Mesothelial cell of epicardium (in vitro differentiated cells): Measurements from ENCODE around the gene AGTRAP. TPM values are rescaled to one million over a fixed set of nuclear protein-coding genes. Genes with fewer than 3 reads are reported as not detected.
A peak's percentile ranks its signal among the peaks of the same experiment; 100 is the strongest.

Experiments
- DNase-seq, 2 experiments: peaks; one replicate each; pipeline ENCODE4 v3.0.0; 2021; ENCODE audit warnings: low spot score in 2 of 2; ENCODE audit not compliant: unreplicated experiment in 2 of 2
- H3K27ac Mint-ChIP-seq: 2 replicates; pipeline ENCODE4 v1.8.0; 2021; ENCODE audit warnings: mixed read lengths
- H3K27me3 Mint-ChIP-seq: 2 replicates; pipeline ENCODE4 v1.8.0; 2021; ENCODE audit warnings: low read depth, mixed read lengths
- H3K36me3 Mint-ChIP-seq: 2 replicates; pipeline ENCODE4 v1.8.0; 2021; ENCODE audit warnings: mixed read lengths
- H3K4me1 Mint-ChIP-seq: 2 replicates; pipeline ENCODE4 v1.8.0; 2021; ENCODE audit warnings: mixed read lengths
- H3K4me3 Mint-ChIP-seq: 2 replicates; pipeline ENCODE4 v1.8.0; 2021; ENCODE audit warnings: mild to moderate bottlenecking, moderate library complexity, mixed read lengths
- H3K9me3 Mint-ChIP-seq: 2 replicates; pipeline ENCODE4 v1.8.0; 2021; ENCODE audit warnings: mixed read lengths
- CTCF ChIP-seq: fragments of 200-600 bp; sonication (generic); IDR thresholded peaks from one replicate; pipeline ENCODE4 v1.5.0; 2021; ENCODE audit warnings: antibody characterized with exemption; ENCODE audit not compliant: unreplicated experiment
- total RNA-seq: library from RNA; stranded (reverse); gene quantifications from 3 replicates; pipeline ENCODE4 v1.2.1, GENCODE V29; 2021

AGTRAP gene
- total RNA-seq, 1 donor from 2014 or later = 29.0 TPM

DNA sequence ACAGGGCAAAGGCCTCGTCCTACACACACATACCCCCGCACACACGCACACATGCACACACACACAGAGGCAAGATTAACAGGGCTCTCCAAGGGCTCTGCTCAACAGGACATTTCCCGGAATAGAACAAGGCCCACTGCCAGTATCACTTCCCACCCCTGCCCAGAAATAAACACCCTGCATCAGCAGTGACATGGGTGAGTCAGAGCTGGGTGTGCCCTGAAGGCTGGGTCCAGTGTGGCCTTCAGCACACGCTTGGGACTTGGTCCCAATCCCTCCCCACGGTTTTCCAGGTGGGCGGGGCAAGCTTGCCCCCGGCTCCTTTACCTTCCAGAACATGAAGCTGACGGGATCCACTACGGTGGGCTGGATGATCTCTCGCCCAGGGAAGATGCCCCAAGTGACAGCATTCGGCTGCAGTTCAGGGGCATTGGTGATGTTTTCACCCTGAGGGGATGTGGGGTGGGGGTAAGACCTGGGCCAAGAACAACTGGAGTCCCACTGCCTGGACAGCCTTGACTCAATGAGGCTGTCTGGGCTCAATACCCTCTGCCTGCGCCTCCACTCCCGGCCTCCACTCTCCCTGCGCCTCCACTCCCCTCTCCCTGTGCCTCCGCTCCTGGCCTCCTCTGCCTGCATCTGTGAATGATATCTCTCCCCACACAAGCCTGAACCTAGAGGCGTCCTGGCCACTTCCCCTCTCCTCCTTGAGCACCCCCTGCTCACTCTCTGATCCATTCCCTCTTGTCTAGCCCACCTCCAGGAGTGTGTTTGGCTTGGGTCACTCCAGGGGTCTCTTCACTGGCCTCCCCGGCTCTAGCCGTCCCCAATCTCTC is 55.2 kb downstream of the AGTRAP start:
- Mint-ChIP-seq H3K9me3 (no peaks in the 10 kb centered on the region), H3K27ac (peak overlapping the region; percentile 82), H3K27me3 (no peaks in the 10 kb centered on the region), H3K4me3 (no peak overlapping the region), H3K36me3 (peaks cover 25% of the 10 kb centered on the region), H3K4me1 (peaks cover 29% of the 10 kb centered on the region)
- TF ChIP-seq CTCF = no peak
- no peak for DNase-seq

- no peaks in the 10 kb centered on the region for H3K27me3 Mint-ChIP-seq
- TF ChIP-seq CTCF = no peak
- peaks cover 25% of the 10 kb centered on the region for H3K36me3 Mint-ChIP-seq
- no peaks in the 10 kb centered on the region for H3K9me3 Mint-ChIP-seq
- H3K27ac Mint-ChIP-seq = peak overlapping the region; percentile 82
- H3K4me3 Mint-ChIP-seq = no peak overlapping the region
- H3K4me1 Mint-ChIP-seq = peaks cover 25% of the 10 kb centered on the region
- DNase-seq = no peak
Measured at GRCh38 chr1:11792106-11792505, 56.2 kb downstream of the AGTRAP start.

GRCh38 chr1:11793819-11794218 is 57.9 kb downstream of the AGTRAP start:
- H3K9me3 Mint-ChIP-seq = no peaks in the 10 kb centered on the region
- peaks cover 25% of the 10 kb centered on the region for H3K36me3 Mint-ChIP-seq
- H3K4me3 Mint-ChIP-seq = no peak overlapping the region
- no peak for DNase-seq
- H3K4me1 Mint-ChIP-seq = peaks cover 17% of the 10 kb centered on the region
- no peaks in the 10 kb centered on the region for H3K27me3 Mint-ChIP-seq
- no peak overlapping the region for H3K27ac Mint-ChIP-seq
- TF ChIP-seq CTCF = no peak

GRCh38 chr1:11794446-11795237 is 58.7 kb downstream of the AGTRAP start:
- H3K36me3 Mint-ChIP-seq = peaks cover 28% of the 10 kb centered on the region
- no peak overlapping the region for H3K4me3 Mint-ChIP-seq
- peaks cover 17% of the 10 kb centered on the region for H3K4me1 Mint-ChIP-seq
- no peak for TF ChIP-seq CTCF
- no peak overlapping the region for H3K27ac Mint-ChIP-seq
- no peaks in the 10 kb centered on the region for H3K9me3 Mint-ChIP-seq
- DNase-seq = no peak
- no peaks in the 10 kb centered on the region for H3K27me3 Mint-ChIP-seq

DNA sequence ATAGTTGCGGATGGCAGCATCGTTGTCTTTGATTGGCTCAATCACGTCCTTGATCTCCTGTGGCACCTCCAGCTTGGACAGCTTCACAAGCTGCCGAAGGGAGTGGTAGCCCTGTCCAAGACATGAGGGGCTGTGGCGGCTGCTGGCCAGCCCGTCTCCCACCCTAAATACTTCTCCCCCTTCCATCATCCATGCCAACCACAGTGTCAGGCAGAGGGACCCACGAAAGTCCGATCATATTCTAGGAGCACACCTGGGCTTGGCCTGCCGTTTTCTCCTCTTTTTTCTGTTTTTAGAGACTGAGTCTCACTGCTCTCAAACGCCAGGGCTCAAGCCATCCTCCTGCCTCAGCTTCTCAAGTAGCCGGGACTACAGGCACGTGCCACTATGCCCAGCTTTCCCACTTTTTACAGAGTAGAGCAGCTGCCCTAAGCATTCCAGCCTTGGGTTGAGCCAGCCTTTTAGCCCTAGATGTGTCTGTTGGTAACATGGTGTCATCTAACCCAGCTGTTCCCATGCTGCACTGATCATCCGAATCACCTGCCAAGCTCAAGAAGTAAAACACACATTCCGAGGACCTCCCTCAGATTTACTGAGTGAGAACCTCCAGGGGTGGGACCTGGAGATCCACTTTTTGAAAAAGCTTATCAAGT is 59.4 kb downstream of the AGTRAP start:
- H3K4me1 Mint-ChIP-seq = peaks cover 17% of the 10 kb centered on the region
- peaks cover 32% of the 10 kb centered on the region for H3K36me3 Mint-ChIP-seq
- DNase-seq = no peak
- H3K27ac Mint-ChIP-seq = no peak overlapping the region
- no peak overlapping the region for H3K4me3 Mint-ChIP-seq
- no peaks in the 10 kb centered on the region for H3K9me3 Mint-ChIP-seq
- TF ChIP-seq CTCF = no peak
- H3K27me3 Mint-ChIP-seq = no peaks in the 10 kb centered on the region
